GM18868 (cell line): ENCODE data around the gene SEC24C.
"Not testable (repeated sequence)": the region's sequence is repeated elsewhere in the genome, so short reads cannot be mapped to it uniquely, and the experiment has no call there.

Source experiments
- ATAC-seq: cut with Tn5 transposase; IDR thresholded peaks from one replicate; pipeline ENCODE4 v1.9.1; 2021; ENCODE audit warnings: mild to moderate bottlenecking, moderate library complexity; ENCODE audit not compliant: unreplicated experiment

SEC24C gene

GRCh38 chr10:73771722-73772280, 27.6 kb downstream of the SEC24C start:
- ATAC-seq, result no peak

GRCh38 chr10:73772281-73773151, 28.3 kb downstream of the SEC24C start:
- peak; percentile 73 for ATAC-seq

GRCh38 chr10:73773152-73773879, 29.1 kb downstream of the SEC24C start:
- no peak for ATAC-seq

GRCh38 chr10:73774637-73775036, 30.5 kb downstream of the SEC24C start:
- no peak for ATAC-seq

- no peak for ATAC-seq
Observed at GRCh38 chr10:73779018-73779417, 34.8 kb downstream of the SEC24C start.

GRCh38 chr10:73779539-73780197, 35.5 kb downstream of the SEC24C start:
- ATAC-seq, result no peak

- no peak for ATAC-seq
Observed at GRCh38 chr10:73780301-73780700, 36.1 kb downstream of the SEC24C start.

- ATAC-seq, result no peak
Observed at GRCh38 chr10:73780966-73781365, 36.8 kb downstream of the SEC24C start.

- ATAC-seq, result no peak
Observed at GRCh38 chr10:73781548-73781878, 37.3 kb downstream of the SEC24C start.

- ATAC-seq, result peak; percentile 51
Observed at GRCh38 chr10:73781879-73782748, 37.9 kb downstream of the SEC24C start, which contains the start of gene CHCHD1. Gene CHCHD1, plus strand, starts transcription at chr10:73782048. Its CDS starts 28 bp downstream, at chr10:73782076.

- no peak for ATAC-seq
Observed at GRCh38 chr10:73782749-73783085, 38.5 kb downstream of the SEC24C start.

GRCh38 chr10:73785211-73785720, 41.1 kb downstream of the SEC24C start, which contains the start of gene ZSWIM8:
Gene ZSWIM8, plus strand, starts transcription at chr10:73785606. Its CDS starts 273 bp downstream, at chr10:73785879.
- ATAC-seq, result peak; percentile 77

- ATAC-seq, result peak; percentile 15
Observed at GRCh38 chr10:73785721-73786511, 41.7 kb downstream of the SEC24C start.

- ATAC-seq, result no peak
Observed at GRCh38 chr10:73786512-73786885, 42.3 kb downstream of the SEC24C start.

- ATAC-seq, result not testable (repeated sequence)
Observed at GRCh38 chr10:73787031-73787800, 43.0 kb downstream of the SEC24C start.

- no peak for ATAC-seq
Observed at GRCh38 chr10:73788864-73789658, 44.9 kb downstream of the SEC24C start.

- ATAC-seq, result no peak
Observed at GRCh38 chr10:73789659-73790055, 45.5 kb downstream of the SEC24C start.
